ENCODE measurements around the gene CLDN6. TPM values are rescaled to one million over a fixed set of nuclear protein-coding genes. Genes with fewer than 3 reads are reported as not detected.

Gene CLDN6
- total and polyA plus RNA-seq, 2 of the 13 experiments (the other 11 are each of a cell fraction or from before 2014, with no cell fraction given), result 5.9 to 7.6 TPM

GRCh38 chr16:3022684-3023414, 4.9 kb upstream of the CLDN6 start (continued):
- TF ChIP-seq ELF1 (CRISPR knock-in tag; IDR thresholded peaks at IDR 0.05), result no peak
- TF ChIP-seq PATZ1 (CRISPR knock-in tag; IDR thresholded peaks at IDR 0.05), result peak; percentile 29
- TF ChIP-seq RBFOX2 (IDR thresholded peaks at IDR 0.05; ENCODE audit: low read depth, low read length), result 0 out of 2 replicates have a peak, but pooled peaks have one; percentile 21
- TF ChIP-seq TBL1XR1 (IDR thresholded peaks at IDR 0.05; ENCODE audit: borderline replicate concordance, low read length, partially characterized antibody), result peak; percentile 19
- TF ChIP-seq ZNF678 (CRISPR knock-in tag; IDR thresholded peaks at IDR 0.05), result no peak
- TF ChIP-seq NFYB (CRISPR knock-in tag; IDR thresholded peaks at IDR 0.05), result peak; percentile 6; the same call in 1 of the 2 replicates
- 0 out of 2 replicates have a peak, but pooled peaks have one; percentile 64 for TF ChIP-seq MBD4 (IDR thresholded peaks at IDR 0.05; ENCODE audit: borderline replicate concordance, low read length)
- TF ChIP-seq ZNF619 (CRISPR knock-in tag; IDR thresholded peaks at IDR 0.05), result no peak
- TF ChIP-seq ZNF3 (CRISPR knock-in tag; IDR thresholded peaks at IDR 0.05), result no peak
- TF ChIP-seq ZSCAN20 (CRISPR knock-in tag; IDR thresholded peaks at IDR 0.05; ENCODE audit: borderline replicate concordance), result no peak
- 0 out of 2 replicates have a peak, but pooled peaks have one; percentile 14 for TF ChIP-seq NR2F2 (IDR thresholded peaks at IDR 0.05; ENCODE audit: borderline replicate concordance, low read depth)
- TF ChIP-seq CCDC6 (CRISPR knock-in tag; IDR thresholded peaks at IDR 0.05), result no peak
- TF ChIP-seq POLR2A (IDR thresholded peaks at IDR 0.05; ENCODE audit: insufficient read depth in 1 of 2, low read depth in 2 of 2, low read length in 2 of 2), result peak; percentile 41 to 71; a peak in 3 of 4 replicates
- TF ChIP-seq ZBTB21 (CRISPR knock-in tag; IDR thresholded peaks at IDR 0.05), result no peak
- TF ChIP-seq CEBPG (CRISPR knock-in tag; IDR thresholded peaks at IDR 0.05), result no peak
- 0 out of 2 replicates have a peak, but pooled peaks have one; percentile 18 for TF ChIP-seq ZNF605 (CRISPR knock-in tag; IDR thresholded peaks at IDR 0.05)
- 0 out of 2 replicates have a peak, but pooled peaks have one; percentile 14 for TF ChIP-seq ZNF280D (CRISPR knock-in tag; IDR thresholded peaks at IDR 0.05)
- no peak for TF ChIP-seq ZBTB14 (CRISPR knock-in tag; IDR thresholded peaks at IDR 0.05)
- no peak for TF ChIP-seq MXD4 (CRISPR knock-in tag; IDR thresholded peaks at IDR 0.05)
- 0 out of 3 replicates have a peak, but pooled peaks have one; percentile 17 for TF ChIP-seq MXI1 (IDR thresholded peaks at IDR 0.05; ENCODE audit: borderline replicate concordance, low read depth, low read length)
- TF ChIP-seq SP4 (CRISPR knock-in tag; IDR thresholded peaks at IDR 0.05), result peak; percentile 20; the same call in 1 of the 2 replicates
- 0 out of 2 replicates have a peak, but pooled peaks have one; percentile 19 for TF ChIP-seq HES4 (CRISPR knock-in tag; IDR thresholded peaks at IDR 0.05; ENCODE audit: borderline replicate concordance)
